SU-DHL-6 (cell line): ENCODE measurements around the gene MAFF.

Experiments used
- H2AFZ ChIP-seq: fragments of 200-600 bp; sonication (generic); 2 replicates; pipeline ENCODE4 v1.6.1; 2014; ENCODE audit warnings: low read depth, mild to moderate bottlenecking, moderate library complexity, mixed read lengths, antibody characterized with exemption, low read length; ENCODE audit not compliant: severe bottlenecking
- H3F3A ChIP-seq: fragments of 200-600 bp; shearing (Covaris generic); 2 replicates; pipeline ENCODE4 v1.6.0; 2016; ENCODE audit warnings: antibody characterized with exemption, mild to moderate bottlenecking; ENCODE audit not compliant: insufficient read depth
- H3K27ac ChIP-seq: fragments of 200-600 bp; sonication (generic); 2 replicates; pipeline ENCODE4 v1.5.1; 2016; ENCODE audit warnings: low read depth, mild to moderate bottlenecking, low read length, moderate library complexity, mixed read lengths
- H3K27me3 ChIP-seq: fragments of 200-600 bp; sonication (generic), shearing (Covaris generic); 2 replicates; pipeline ENCODE4 v1.6.0; 2014; ENCODE audit warnings: mild to moderate bottlenecking, low read length
- H3K36me3 ChIP-seq: fragments of 200-600 bp; sonication (generic); 2 replicates; pipeline ENCODE4 v1.6.1; 2014; ENCODE audit warnings: mild to moderate bottlenecking, low read length, mixed read lengths
- H3K4me2 ChIP-seq: fragments of 300-600, 200-600 bp; shearing (Covaris generic), sonication (generic); 2 replicates; pipeline ENCODE4 v1.6.0; 2014; ENCODE audit warnings: low read length, low read depth, mild to moderate bottlenecking; ENCODE audit not compliant: poor library complexity, severe bottlenecking
- H3K4me3 ChIP-seq: fragments of 200-600 bp; sonication (generic); 2 replicates; pipeline ENCODE4 v1.5.1; 2014; ENCODE audit warnings: antibody characterized with exemption, low read length, mild to moderate bottlenecking, mixed read lengths; ENCODE audit not compliant: insufficient read depth, poor library complexity, severe bottlenecking
- H3K79me2 ChIP-seq: fragments of 200-600 bp; sonication (generic); 2 replicates; pipeline ENCODE4 v1.6.1; 2014; ENCODE audit warnings: mild to moderate bottlenecking, low read length, moderate library complexity; ENCODE audit not compliant: insufficient read depth
- H3K9ac ChIP-seq: fragments of 200-600 bp; sonication (generic); 2 replicates; pipeline ENCODE4 v1.7.0; 2014; ENCODE audit warnings: mild to moderate bottlenecking, low read length
- H3K9me2 ChIP-seq: fragments of 200-600 bp; sonication (generic); replicated peaks from 2 replicates; pipeline ENCODE4 v1.6.1; 2014; ENCODE audit warnings: low read length; ENCODE audit not compliant: insufficient read depth
- H3K9me3 ChIP-seq: fragments of 200-600 bp; sonication (generic); 2 replicates; pipeline ENCODE4 v1.6.1; 2014; ENCODE audit warnings: low read length, mixed read lengths; ENCODE audit not compliant: insufficient read depth
- H4K20me1 ChIP-seq: fragments of 200-600 bp; sonication (generic); 2 replicates; pipeline ENCODE4 v1.6.1; 2014; ENCODE audit warnings: low read depth, mild to moderate bottlenecking, antibody characterized with exemption, low read length, moderate library complexity, mixed read lengths
- EZH2phosphoT487 ChIP-seq: fragments of 200-600 bp; sonication (generic), shearing (Covaris generic); conservative IDR thresholded peaks from 2 replicates; pipeline ENCODE4 v1.6.1; 2018; ENCODE audit warnings: mild to moderate bottlenecking, antibody characterized with exemption, low read length, moderate library complexity, mixed read lengths
- TF ChIP-seq, protein P1 (sequence below): fragments of 200-600 bp; sonication (generic); IDR thresholded peaks from one replicate; pipeline ENCODE4 v1.5.1; 2017; ENCODE audit warnings: antibody characterized with exemption, mild to moderate bottlenecking, low read length, moderate library complexity; ENCODE audit not compliant: insufficient read depth, poor library complexity, severe bottlenecking

The MAFF gene

DNA sequence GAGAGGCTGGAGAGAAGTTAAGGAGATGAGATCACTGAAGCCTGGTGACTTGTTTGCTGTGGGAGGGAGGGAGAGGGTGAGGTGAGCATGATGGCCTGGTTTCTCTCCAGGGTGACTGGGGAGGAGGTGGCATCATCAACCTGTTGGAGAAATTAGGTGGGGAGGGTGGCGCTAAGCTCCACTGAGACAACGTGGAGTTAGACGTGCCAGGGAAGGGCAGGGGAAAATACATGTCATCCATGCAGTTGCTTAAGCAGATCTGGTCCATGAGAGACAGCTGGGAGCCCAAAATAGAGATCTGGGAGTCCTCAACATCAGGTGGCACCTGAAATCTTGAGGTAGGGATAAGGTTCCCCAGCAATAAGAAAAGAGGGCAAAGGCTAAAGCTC, 9.3 kb upstream of the MAFF start:
- Histone ChIP-seq H3K4me2 (no peak overlapping the region), H2AFZ (no peak overlapping the region), H3K36me3 (no peaks in the 10 kb centered on the region), H3K79me2 (no peaks in the 10 kb centered on the region), H3F3A (no peaks in the 10 kb centered on the region), H4K20me1 (no peaks in the 10 kb centered on the region), H3K9me2 (no peaks in the 10 kb centered on the region), H3K9ac (no peak overlapping the region), H3K4me3 (no peak overlapping the region), H3K27me3 (no peaks in the 10 kb centered on the region), H3K9me3 (no peaks in the 10 kb centered on the region), H3K27ac (no peak overlapping the region)
- no peak for TF ChIP-seq EZH2phosphoT487
- TF ChIP-seq, protein P1, sequence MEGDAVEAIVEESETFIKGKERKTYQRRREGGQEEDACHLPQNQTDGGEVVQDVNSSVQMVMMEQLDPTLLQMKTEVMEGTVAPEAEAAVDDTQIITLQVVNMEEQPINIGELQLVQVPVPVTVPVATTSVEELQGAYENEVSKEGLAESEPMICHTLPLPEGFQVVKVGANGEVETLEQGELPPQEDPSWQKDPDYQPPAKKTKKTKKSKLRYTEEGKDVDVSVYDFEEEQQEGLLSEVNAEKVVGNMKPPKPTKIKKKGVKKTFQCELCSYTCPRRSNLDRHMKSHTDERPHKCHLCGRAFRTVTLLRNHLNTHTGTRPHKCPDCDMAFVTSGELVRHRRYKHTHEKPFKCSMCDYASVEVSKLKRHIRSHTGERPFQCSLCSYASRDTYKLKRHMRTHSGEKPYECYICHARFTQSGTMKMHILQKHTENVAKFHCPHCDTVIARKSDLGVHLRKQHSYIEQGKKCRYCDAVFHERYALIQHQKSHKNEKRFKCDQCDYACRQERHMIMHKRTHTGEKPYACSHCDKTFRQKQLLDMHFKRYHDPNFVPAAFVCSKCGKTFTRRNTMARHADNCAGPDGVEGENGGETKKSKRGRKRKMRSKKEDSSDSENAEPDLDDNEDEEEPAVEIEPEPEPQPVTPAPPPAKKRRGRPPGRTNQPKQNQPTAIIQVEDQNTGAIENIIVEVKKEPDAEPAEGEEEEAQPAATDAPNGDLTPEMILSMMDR = no peak

DNA sequence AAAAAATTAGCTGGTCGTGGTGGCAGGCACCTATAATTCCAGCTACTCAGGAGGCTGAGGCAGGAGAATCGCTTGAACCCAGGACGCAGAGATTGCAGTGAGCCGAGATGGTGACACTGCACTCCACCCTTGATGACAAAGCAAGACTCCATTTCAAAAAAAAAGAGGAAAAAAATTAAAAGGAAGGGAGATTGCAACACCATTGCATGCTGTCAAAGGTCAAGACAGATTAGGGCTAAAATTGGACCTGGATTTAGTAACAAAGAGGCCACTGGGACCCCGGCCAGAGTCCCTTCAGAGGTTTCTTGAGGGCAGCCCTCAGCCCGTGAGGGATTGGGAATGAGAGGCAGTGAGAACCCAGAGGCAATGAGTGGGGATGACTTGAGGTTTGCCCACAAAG, 8.2 kb upstream of the MAFF start:
- Histone ChIP-seq H3K4me2 (no peak overlapping the region), H3K9me2 (no peaks in the 10 kb centered on the region), H3K27me3 (no peaks in the 10 kb centered on the region), H3K9me3 (no peaks in the 10 kb centered on the region), H2AFZ (no peak overlapping the region), H3K4me3 (no peak overlapping the region), H3K36me3 (no peaks in the 10 kb centered on the region), H3K79me2 (no peaks in the 10 kb centered on the region), H4K20me1 (no peaks in the 10 kb centered on the region), H3F3A (no peaks in the 10 kb centered on the region), H3K27ac (no peak overlapping the region), H3K9ac (no peak overlapping the region)
- TF ChIP-seq EZH2phosphoT487 = no peak
- TF ChIP-seq, protein P1 = no peak

DNA sequence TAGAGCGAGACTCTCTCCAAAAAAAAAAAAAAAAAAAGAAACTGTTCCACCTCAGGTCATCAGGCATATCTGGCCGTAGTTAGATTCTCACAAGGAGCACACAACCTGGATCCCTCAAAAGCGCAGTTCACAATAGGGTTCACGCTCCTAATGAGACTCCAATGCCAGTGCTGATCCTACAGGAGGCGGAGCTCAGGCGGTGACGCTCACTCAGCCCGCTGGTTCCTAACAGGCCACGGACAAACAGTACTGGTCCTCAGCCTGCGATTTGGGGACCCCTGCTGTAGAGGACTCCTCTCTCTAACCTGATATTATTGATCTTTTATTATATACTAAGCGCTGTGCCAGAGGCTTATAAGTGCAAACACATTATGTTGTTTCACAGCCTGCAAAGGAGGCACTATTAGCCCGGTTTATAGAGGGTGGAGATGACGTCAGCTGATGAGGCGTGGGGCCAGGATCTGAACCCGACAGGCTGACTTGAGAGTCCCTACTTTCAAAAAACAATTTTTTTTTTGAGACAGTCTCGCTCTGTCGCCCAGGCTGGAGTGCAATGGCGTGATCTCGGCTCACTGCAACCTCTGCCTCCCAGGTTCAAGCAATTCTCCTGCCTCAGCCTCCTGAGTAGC, 4.9 kb upstream of the MAFF start:
- TF ChIP-seq, protein P1 = no peak
- TF ChIP-seq EZH2phosphoT487 = no peak
- H4K20me1 ChIP-seq = no peaks in the 10 kb centered on the region
- no peak overlapping the region for H3K9ac ChIP-seq
- H3K27me3 ChIP-seq = no peaks in the 10 kb centered on the region
- H3K36me3 ChIP-seq = no peaks in the 10 kb centered on the region
- no peaks in the 10 kb centered on the region for H3K79me2 ChIP-seq
- no peaks in the 10 kb centered on the region for H3K9me2 ChIP-seq
- H3K27ac ChIP-seq = no peak overlapping the region
- no peaks in the 10 kb centered on the region for H3K9me3 ChIP-seq
- no peak overlapping the region for H3K4me3 ChIP-seq
- no peak overlapping the region for H3K4me2 ChIP-seq
- peaks cover 12% of the 10 kb centered on the region for H3F3A ChIP-seq
- no peak overlapping the region for H2AFZ ChIP-seq
